Gastrocnemius medialis (tissue), 4 donors: ENCODE measurements around the gene PTPMT1. TPM values are rescaled to one million over a fixed set of nuclear protein-coding genes. Genes with fewer than 3 reads are reported as not detected.

ENCODE experiments used
- ATAC-seq, 2 donors: fragments of 150-250 bp; one replicate each; pipeline ENCODE4 v1.9.1; 2016
- DNase-seq, 2 donors: peaks; one replicate each; pipeline ENCODE4 v3.0.0-alpha.2; 2019
- H3K27ac ChIP-seq, 4 donors: fragments of 200-600 bp; sonication (generic); 1 replicate in 1 of 4; 2 replicates in 3 of 4; pipeline ENCODE4 v1.5.1; 2016 to 2018; ENCODE audit warnings: mild to moderate bottlenecking in 2 of 4, moderate library complexity in 1 of 4
- H3K27me3 ChIP-seq, 3 donors: fragments of 200-600 bp; sonication (generic) in 2 of 3; 1 replicate in 1 of 3; 2 replicates in 2 of 3; pipeline versions ENCODE4 v1.5.1 to v1.6.0; 2016 to 2019; ENCODE audit warnings: mild to moderate bottlenecking in 1 of 3, moderate library complexity in 1 of 3
- H3K36me3 ChIP-seq, 2 donors: fragments of 200-600 bp; sonication (generic) in 1 of 2; one replicate each; pipeline ENCODE4 v1.5.1; 2017 to 2018
- H3K4me1 ChIP-seq, 2 donors: fragments of 200-600 bp; sonication (generic) in 1 of 2; one replicate each; pipeline ENCODE4 v1.5.1; 2016 to 2017; ENCODE audit warnings: mild to moderate bottlenecking in 2 of 2
- H3K4me3 ChIP-seq, 4 donors: fragments of 200-600 bp; sonication (generic) in 3 of 4; 1 replicate in 1 of 4; 2 replicates in 3 of 4; pipeline ENCODE4 v1.5.1; 2016 to 2019; ENCODE audit warnings: mild to moderate bottlenecking in 2 of 4
- H3K9me3 ChIP-seq, 3 donors: fragments of 200-600 bp; sonication (generic) in 2 of 3; 1 replicate in 1 of 3; 2 replicates in 2 of 3; pipeline ENCODE4 v1.5.1; 2016 to 2019
- POLR2A ChIP-seq, 2 donors: fragments of 450-650 bp; IDR thresholded peaks; one replicate each; pipeline ENCODE4 v1.6.1; 2017; ENCODE audit warnings: antibody characterized with exemption in 2 of 2, mild to moderate bottlenecking in 2 of 2, moderate library complexity in 2 of 2
- in situ Hi-C, 4 donors: fragments of 200-750 bp; cut with MboI; loops; one replicate each; pipeline versions ENCODE4 v1.15.0 to v1.8.0; 2017; ENCODE audit warnings: low sequenced_read_pairs in 4 of 4
- intact Hi-C: fragments of 100-400 bp; cut with DNase I; formaldehyde crosslinking; loops from one replicate; pipeline ENCODE4 v1.15.1; 2023; ENCODE audit warnings: low total_unique reads
- total RNA-seq, 4 donors: library from RNA; depleted of rRNA; stranded (reverse); fragments of >200 nt; gene quantifications; one replicate each; pipeline versions ENCODE4 v1.1.0 to v1.2.3, GENCODE V29; 2016
- TF ChIP-seq, protein P1 (sequence below), 5 experiments: fragments of 450-650 bp in 3 of 5; fragments of 200-600 bp in 2 of 5; sonication (generic) in 2 of 5; IDR thresholded peaks in 4 of 5; conservative IDR thresholded peaks in 1 of 5; 1 replicate in 4 of 5; 2 replicates in 1 of 5; pipeline ENCODE4 v1.5.1; 2016 to 2019; ENCODE audit warnings: antibody characterized with exemption in 5 of 5, mild to moderate bottlenecking in 3 of 5, moderate library complexity in 3 of 5

Gene PTPMT1
- total RNA-seq, 4 donors from 2014 or later, result 58.2 to 87.9 (median 79.8) TPM

DNA sequence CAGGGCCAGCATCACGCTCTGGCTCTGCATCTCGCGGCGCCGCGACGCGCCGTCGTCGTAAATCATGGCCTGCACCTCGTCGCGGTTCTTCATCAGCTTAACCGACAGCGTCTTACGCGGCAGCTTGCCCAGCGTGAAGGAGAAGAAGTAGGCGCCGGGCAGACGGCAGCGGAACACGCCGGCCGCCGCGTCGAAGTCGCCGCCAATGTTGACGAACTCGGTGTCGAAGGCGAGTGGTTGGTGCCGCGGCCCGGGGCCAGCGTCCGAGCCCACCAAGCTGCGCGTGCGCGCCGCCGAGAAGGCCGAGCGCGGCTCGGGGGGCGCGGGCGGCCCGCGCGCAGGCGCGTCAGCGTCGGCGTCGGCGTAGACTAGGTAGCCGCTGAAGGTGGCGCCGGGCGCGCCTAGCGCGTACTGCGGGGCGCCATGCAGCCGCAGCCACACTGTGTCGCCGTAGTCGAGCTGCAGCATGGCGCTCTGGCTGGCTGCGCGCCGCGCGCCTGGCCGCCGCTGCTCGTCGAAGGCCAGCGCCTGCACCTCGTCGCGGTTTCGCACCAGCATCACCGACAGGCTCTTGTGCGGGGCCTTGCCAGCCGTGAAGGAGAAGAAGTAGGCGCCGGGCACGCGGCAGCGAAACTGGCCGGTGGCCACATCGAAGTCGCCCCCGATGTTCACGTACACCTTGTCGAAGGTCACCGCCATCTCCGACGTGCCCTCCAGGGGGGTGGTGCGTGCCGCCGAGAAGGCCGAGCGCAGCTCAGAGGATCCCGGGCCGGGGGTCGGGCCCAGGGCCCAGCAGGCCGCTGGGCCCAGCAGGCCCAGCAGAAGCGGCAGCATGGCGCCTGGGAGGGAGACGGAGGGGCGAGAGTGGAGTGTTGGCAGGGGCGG, 24.8 kb downstream of the PTPMT1 start:
- Histone ChIP-seq H3K27me3 (peaks cover 29 to 55% (median 47%) of the 10 kb centered on the region in 3 donors), H3K9me3 (no peaks in the 10 kb centered on the region), H3K27ac (no peak overlapping the region), H3K36me3 (peaks cover 0 to under 1% of the 10 kb centered on the region in 2 donors), H3K4me1 (peaks cover 4 to 9% of the 10 kb centered on the region in 2 donors), H3K4me3 (peak overlapping the region in 3 of 4 donors; percentile 21 to 41 (median 35))
- ATAC-seq (no peak), DNase-seq (no peak)
- in situ Hi-C loops (no loop called here), intact Hi-C loops (no loop called here)
- TF ChIP-seq POLR2A (IDR thresholded peaks at IDR 0.05), result no peak
- TF ChIP-seq, protein P1, sequence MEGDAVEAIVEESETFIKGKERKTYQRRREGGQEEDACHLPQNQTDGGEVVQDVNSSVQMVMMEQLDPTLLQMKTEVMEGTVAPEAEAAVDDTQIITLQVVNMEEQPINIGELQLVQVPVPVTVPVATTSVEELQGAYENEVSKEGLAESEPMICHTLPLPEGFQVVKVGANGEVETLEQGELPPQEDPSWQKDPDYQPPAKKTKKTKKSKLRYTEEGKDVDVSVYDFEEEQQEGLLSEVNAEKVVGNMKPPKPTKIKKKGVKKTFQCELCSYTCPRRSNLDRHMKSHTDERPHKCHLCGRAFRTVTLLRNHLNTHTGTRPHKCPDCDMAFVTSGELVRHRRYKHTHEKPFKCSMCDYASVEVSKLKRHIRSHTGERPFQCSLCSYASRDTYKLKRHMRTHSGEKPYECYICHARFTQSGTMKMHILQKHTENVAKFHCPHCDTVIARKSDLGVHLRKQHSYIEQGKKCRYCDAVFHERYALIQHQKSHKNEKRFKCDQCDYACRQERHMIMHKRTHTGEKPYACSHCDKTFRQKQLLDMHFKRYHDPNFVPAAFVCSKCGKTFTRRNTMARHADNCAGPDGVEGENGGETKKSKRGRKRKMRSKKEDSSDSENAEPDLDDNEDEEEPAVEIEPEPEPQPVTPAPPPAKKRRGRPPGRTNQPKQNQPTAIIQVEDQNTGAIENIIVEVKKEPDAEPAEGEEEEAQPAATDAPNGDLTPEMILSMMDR (IDR thresholded peaks at IDR 0.05 in 4 of 5, conservative IDR thresholded peaks at IDR 0.05 in 1 of 5), result no peak

DNA sequence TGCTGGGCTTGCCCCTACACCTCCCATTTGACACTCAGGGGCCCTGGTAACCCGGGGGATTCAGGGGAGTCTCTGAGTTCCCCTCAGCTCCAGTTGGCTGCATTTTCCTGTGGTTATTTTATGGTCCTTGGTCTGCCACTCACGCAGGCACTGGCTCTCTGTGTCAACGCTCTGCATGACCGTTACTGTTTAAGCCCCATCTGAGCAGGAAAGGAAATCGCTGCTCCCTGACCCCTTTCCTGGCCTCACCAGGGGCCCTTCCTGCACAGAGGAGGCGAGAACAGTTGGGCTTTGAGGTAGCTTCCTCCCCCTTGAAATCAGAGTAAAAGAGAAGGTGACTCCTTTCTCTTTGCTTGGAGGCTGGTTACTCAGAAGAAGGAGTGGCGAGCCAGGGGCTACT, 26.4 kb downstream of the PTPMT1 start:
- Histone ChIP-seq H3K27me3 (peaks cover 29 to 55% (median 47%) of the 10 kb centered on the region in 3 donors), H3K27ac (no peak overlapping the region), H3K4me3 (no peak overlapping the region), H3K9me3 (no peaks in the 10 kb centered on the region), H3K4me1 (peaks cover 4 to 9% of the 10 kb centered on the region in 2 donors), H3K36me3 (no peaks in the 10 kb centered on the region)
- DNase-seq (no peak), ATAC-seq (no peak)
- in situ Hi-C loops (no loop called here), intact Hi-C loops (no loop called here)
- TF ChIP-seq, protein P1 (IDR thresholded peaks at IDR 0.05 in 4 of 5, conservative IDR thresholded peaks at IDR 0.05 in 1 of 5), result no peak
- no peak for TF ChIP-seq POLR2A (IDR thresholded peaks at IDR 0.05)

DNA sequence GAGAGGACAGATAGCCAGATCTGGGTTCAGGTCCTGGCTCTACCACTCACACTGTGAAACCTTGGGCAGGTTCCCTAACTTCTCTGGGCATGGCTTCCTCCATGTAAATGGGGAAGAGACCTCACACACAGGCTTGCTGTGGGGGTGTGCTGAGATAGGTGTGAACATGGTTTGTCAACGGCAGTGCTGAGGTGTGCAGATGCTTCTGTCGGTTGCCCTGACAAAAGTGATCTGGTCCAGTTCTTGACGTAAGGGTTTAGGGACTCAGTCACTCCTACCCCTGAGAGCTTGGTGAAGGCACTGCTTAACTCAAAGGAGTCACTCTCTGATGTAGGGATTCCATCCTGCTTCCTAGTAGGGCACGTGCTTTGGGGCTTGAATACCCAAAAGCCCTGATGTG, 26.9 kb downstream of the PTPMT1 start:
- ATAC-seq (no peak), DNase-seq (no peak)
- H3K4me3 ChIP-seq, result no peak overlapping the region
- no peak overlapping the region for H3K27ac ChIP-seq
- H3K36me3 ChIP-seq, result no peaks in the 10 kb centered on the region
- TF ChIP-seq POLR2A (IDR thresholded peaks at IDR 0.05), result no peak
- TF ChIP-seq, protein P1 (IDR thresholded peaks at IDR 0.05 in 4 of 5, conservative IDR thresholded peaks at IDR 0.05 in 1 of 5), result no peak
- no peaks in the 10 kb centered on the region for H3K9me3 ChIP-seq
- H3K4me1 ChIP-seq, result peaks cover 4 to 9% of the 10 kb centered on the region in 2 donors
- intact Hi-C loops, result no loop called here
- in situ Hi-C loops, result no loop called here
- H3K27me3 ChIP-seq, result peaks cover 29 to 55% (median 47%) of the 10 kb centered on the region in 3 donors

- Histone ChIP-seq H3K4me1 (peaks cover 4 to 9% of the 10 kb centered on the region in 2 donors), H3K9me3 (no peaks in the 10 kb centered on the region), H3K36me3 (no peaks in the 10 kb centered on the region), H3K27me3 (peaks cover 29 to 55% (median 47%) of the 10 kb centered on the region in 3 donors), H3K27ac (no peak overlapping the region), H3K4me3 (no peak overlapping the region)
- no peak for TF ChIP-seq POLR2A (IDR thresholded peaks at IDR 0.05)
- TF ChIP-seq, protein P1 (IDR thresholded peaks at IDR 0.05 in 4 of 5, conservative IDR thresholded peaks at IDR 0.05 in 1 of 5), result no peak
- DNase-seq, result no peak
- no peak for ATAC-seq
- in situ Hi-C loops (no loop called here), intact Hi-C loops (no loop called here)
Observed at GRCh38 chr11:47592970-47593369, 27.6 kb downstream of the PTPMT1 start.
